Measurements from ENCODE around the gene ATRNL1.

Gene ATRNL1

GRCh38 chr10:115988380-115988779, 895.2 kb downstream of the ATRNL1 start:
- no peak for DNase-seq (ENCODE audit: low spot score)

GRCh38 chr10:115989621-115990020, 896.5 kb downstream of the ATRNL1 start:
- DNase-seq (ENCODE audit: low spot score), result no peak

GRCh38 chr10:115992236-115992986, 899.2 kb downstream of the ATRNL1 start:
- no peak for DNase-seq (ENCODE audit: low spot score)

GRCh38 chr10:115996031-115996430, 902.9 kb downstream of the ATRNL1 start:
- no peak for DNase-seq (ENCODE audit: low spot score)

- no peak for DNase-seq (ENCODE audit: low spot score)
Observed at GRCh38 chr10:115998301-115998700, 905.1 kb downstream of the ATRNL1 start.

Measured in COLO829 (cell line).